ENCODE results near the gene UBAC1.

DNA sequence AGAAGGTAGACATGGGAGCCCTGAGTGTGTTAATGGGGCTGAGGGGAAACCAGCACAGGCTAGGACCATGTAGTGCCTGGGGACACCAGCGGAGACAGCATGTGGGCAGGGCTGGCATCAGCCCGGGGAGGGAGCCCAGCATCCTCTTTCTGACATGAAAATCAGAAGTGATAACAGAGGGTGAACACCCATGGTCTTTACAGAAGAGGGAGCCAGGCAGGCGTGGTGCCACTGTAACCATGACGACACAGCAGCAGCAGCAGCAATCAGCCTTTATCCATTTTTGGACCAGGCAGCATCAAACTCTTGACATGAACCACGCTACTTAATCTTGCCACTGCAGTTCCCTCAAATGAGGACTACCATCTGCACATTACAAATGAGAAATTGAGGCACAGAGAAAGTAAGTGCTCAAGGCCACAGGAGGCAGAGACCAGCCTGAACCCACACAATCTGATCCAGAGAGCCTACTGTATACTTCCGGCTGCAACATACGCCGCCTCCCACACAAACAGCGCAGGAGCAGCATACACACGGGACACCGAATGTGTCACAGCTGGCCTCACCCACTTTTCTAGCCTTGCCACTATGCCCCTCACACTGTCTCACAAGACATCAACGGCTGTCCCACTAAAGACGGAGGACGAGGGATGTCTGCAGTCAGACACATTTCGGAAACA is 77.6 kb downstream of the UBAC1 start:
- TF ChIP-seq, protein P1, sequence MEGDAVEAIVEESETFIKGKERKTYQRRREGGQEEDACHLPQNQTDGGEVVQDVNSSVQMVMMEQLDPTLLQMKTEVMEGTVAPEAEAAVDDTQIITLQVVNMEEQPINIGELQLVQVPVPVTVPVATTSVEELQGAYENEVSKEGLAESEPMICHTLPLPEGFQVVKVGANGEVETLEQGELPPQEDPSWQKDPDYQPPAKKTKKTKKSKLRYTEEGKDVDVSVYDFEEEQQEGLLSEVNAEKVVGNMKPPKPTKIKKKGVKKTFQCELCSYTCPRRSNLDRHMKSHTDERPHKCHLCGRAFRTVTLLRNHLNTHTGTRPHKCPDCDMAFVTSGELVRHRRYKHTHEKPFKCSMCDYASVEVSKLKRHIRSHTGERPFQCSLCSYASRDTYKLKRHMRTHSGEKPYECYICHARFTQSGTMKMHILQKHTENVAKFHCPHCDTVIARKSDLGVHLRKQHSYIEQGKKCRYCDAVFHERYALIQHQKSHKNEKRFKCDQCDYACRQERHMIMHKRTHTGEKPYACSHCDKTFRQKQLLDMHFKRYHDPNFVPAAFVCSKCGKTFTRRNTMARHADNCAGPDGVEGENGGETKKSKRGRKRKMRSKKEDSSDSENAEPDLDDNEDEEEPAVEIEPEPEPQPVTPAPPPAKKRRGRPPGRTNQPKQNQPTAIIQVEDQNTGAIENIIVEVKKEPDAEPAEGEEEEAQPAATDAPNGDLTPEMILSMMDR (conservative IDR thresholded peaks at IDR 0.05; ENCODE audit: low read length): no peak
- TF ChIP-seq EZH2phosphoT487 (IDR thresholded peaks at IDR 0.05; ENCODE audit: borderline replicate concordance): no peak

Measured in Loucy (cell line).